ENCODE measurements around the gene ST6GALNAC4.

- TF ChIP-seq CTCF (conservative IDR thresholded peaks at IDR 0.05; ENCODE audit: low read length) (no peak), EZH2phosphoT487 (IDR thresholded peaks at IDR 0.05; ENCODE audit: borderline replicate concordance, low read depth, low read length) (no peak)
These were observed 38.0 kb upstream of the ST6GALNAC4 start for GRCh38 chr9:127954831-127955293.

Measured in OCI-LY7 (cell line).